Fibroblast of upper back skin (primary cell): ENCODE measurements around the gene TVP23C.
A peak's percentile ranks its signal among the peaks of the same experiment; 100 is the strongest.

ENCODE experiments used
- DNase-seq: peaks from one replicate; pipeline ENCODE4 v3.0.0-alpha.2; 2013

TVP23C gene

GRCh38 chr17:15462976-15463772, 100.1 kb downstream of the TVP23C start:
- DNase-seq: peak; percentile 81

- DNase-seq: peak; percentile 17
These were observed 105.6 kb downstream of the TVP23C start for GRCh38 chr17:15457723-15458094.

- peak; percentile 93 for DNase-seq
These were observed 106.1 kb downstream of the TVP23C start for GRCh38 chr17:15456972-15457722.

- DNase-seq: peak; percentile 9
These were observed 106.8 kb downstream of the TVP23C start for GRCh38 chr17:15456496-15456895.

GRCh38 chr17:15454346-15454745, 108.9 kb downstream of the TVP23C start:
- no peak for DNase-seq

- no peak for DNase-seq
These were observed 109.5 kb downstream of the TVP23C start for GRCh38 chr17:15453782-15454181.

GRCh38 chr17:15453246-15453645, 110.0 kb downstream of the TVP23C start:
- DNase-seq: peak; percentile 53

- peak; percentile 34 for DNase-seq
These were observed 110.5 kb downstream of the TVP23C start for GRCh38 chr17:15452746-15453145.
